Measurements from ENCODE around the gene IHH.

GRCh38 chr2:219065484-219065883, 4.8 kb upstream of the IHH start:
- no peak for TF ChIP-seq CTCF (IDR thresholded peaks at IDR 0.05)
- no peak for TF ChIP-seq POLR2A (IDR thresholded peaks at IDR 0.05)
- no peak for TF ChIP-seq EP300 (IDR thresholded peaks at IDR 0.05)

Data from tibial nerve (tissue), 4 donors.